Measurements from ENCODE around the gene PRMT3. TPM values are rescaled to one million over a fixed set of nuclear protein-coding genes. Genes with fewer than 3 reads are reported as not detected.
A peak's percentile ranks its signal among the peaks of the same experiment; 100 is the strongest.

The PRMT3 gene
- 10 to 100 TPM; 14.9 to 26.2 (median 18.4) TPM for total RNA-seq

GRCh38 chr11:20387261-20388095 lies at the start of gene PRMT3:
Gene PRMT3, plus strand, starts transcription at chr11:20387716. Its CDS starts 31 bp downstream, at chr11:20387747.
- DNase-seq (ENCODE audit: low spot score in 2 of 2): peak; percentile 88 to 95
- Histone ChIP-seq H3K9me3 (no peaks in the 10 kb centered on the region), H3K27ac (peak within 1 kb of the TSS; percentile 86 to 90), H3K36me3 (no peaks in the 10 kb centered on the region), H3K4me3 (peak within 1 kb of the TSS; percentile 76 to 87 (median 79)), H3K4me1 (no peaks in the 10 kb centered on the region), H3K27me3 (no peaks in the 10 kb centered on the region)
- TF ChIP-seq CTCF (IDR thresholded peaks at IDR 0.05) (peak; percentile 92 to 99 (median 99)), POLR2AphosphoS5 (IDR thresholded peaks at IDR 0.05) (peak; percentile 73 to 92 (median 86)), POLR2A (IDR thresholded peaks at IDR 0.05) (no peak)
- intact Hi-C loops (cut with DNase I; ENCODE audit: low total_unique reads): no loop called here

- Histone ChIP-seq H3K4me3 (no peak overlapping the region), H3K27me3 (peaks cover 0 to 19% of the 10 kb centered on the region in 2 donors), H3K36me3 (no peaks in the 10 kb centered on the region), H3K4me1 (no peaks in the 10 kb centered on the region), H3K27ac (no peak overlapping the region), H3K9me3 (no peaks in the 10 kb centered on the region)
- intact Hi-C loops (cut with DNase I; ENCODE audit: low total_unique reads): no loop called here
- DNase-seq (ENCODE audit: low spot score in 2 of 2): no peak
- TF ChIP-seq POLR2AphosphoS5 (IDR thresholded peaks at IDR 0.05): no peak
- TF ChIP-seq POLR2A (IDR thresholded peaks at IDR 0.05): no peak
- no peak for TF ChIP-seq CTCF (IDR thresholded peaks at IDR 0.05)
These were observed 45.0 kb upstream of the PRMT3 start for GRCh38 chr11:20342347-20343141.

GRCh38 chr11:20351136-20351535 lies 36.4 kb upstream of the PRMT3 start:
- no peak for TF ChIP-seq POLR2AphosphoS5 (IDR thresholded peaks at IDR 0.05)
- no peak for TF ChIP-seq CTCF (IDR thresholded peaks at IDR 0.05)
- no peak for TF ChIP-seq POLR2A (IDR thresholded peaks at IDR 0.05)
- Histone ChIP-seq H3K27ac (no peak overlapping the region), H3K36me3 (no peaks in the 10 kb centered on the region), H3K9me3 (no peaks in the 10 kb centered on the region), H3K4me1 (no peaks in the 10 kb centered on the region), H3K27me3 (no peaks in the 10 kb centered on the region), H3K4me3 (no peak overlapping the region)
- no peak for DNase-seq (ENCODE audit: low spot score in 2 of 2)
- intact Hi-C loops (cut with DNase I; ENCODE audit: low total_unique reads): no loop called here

- intact Hi-C loops (cut with DNase I; ENCODE audit: low total_unique reads): no loop called here
- no peak for DNase-seq (ENCODE audit: low spot score in 2 of 2)
- H3K4me1 ChIP-seq: no peaks in the 10 kb centered on the region
- no peak overlapping the region for H3K4me3 ChIP-seq
- no peaks in the 10 kb centered on the region for H3K9me3 ChIP-seq
- H3K36me3 ChIP-seq: no peaks in the 10 kb centered on the region
- TF ChIP-seq POLR2AphosphoS5 (IDR thresholded peaks at IDR 0.05) (no peak), POLR2A (IDR thresholded peaks at IDR 0.05) (no peak), CTCF (IDR thresholded peaks at IDR 0.05) (no peak)
- no peaks in the 10 kb centered on the region for H3K27me3 ChIP-seq
- no peak overlapping the region for H3K27ac ChIP-seq
These were observed 35.7 kb upstream of the PRMT3 start for GRCh38 chr11:20351751-20352262.

Data from breast epithelium (tissue), 4 donors.